Liver (tissue), 9 donors: ENCODE results near the gene CGB5. TPM values are rescaled to one million over a fixed set of nuclear protein-coding genes. Genes with fewer than 3 reads are reported as not detected.

Source experiments
- DNase-seq: peaks from one replicate; pipeline ENCODE4 v3.0.0-alpha.2; 2017; ENCODE audit warnings: low spot score
- H3K27ac ChIP-seq, 2 donors: one replicate each; pipeline ENCODE4 v1.7.0; 2013; ENCODE audit warnings: inconsistent platforms in 2 of 2, low read length in 2 of 2, control low read depth in 1 of 2, low read depth in 1 of 2, mild to moderate bottlenecking in 1 of 2
- H3K27me3 ChIP-seq, 4 donors: one replicate each; pipeline versions ENCODE4 v1.6.1 to v1.7.0; 2013; ENCODE audit warnings: low read length in 3 of 4, inconsistent platforms in 1 of 4, mild to moderate bottlenecking in 1 of 4, moderate library complexity in 1 of 4; ENCODE audit not compliant: control insufficient read depth in 4 of 4, insufficient read depth in 4 of 4
- H3K36me3 ChIP-seq, 4 donors: one replicate each; pipeline versions ENCODE4 v1.6.1 to v1.7.0; 2013; ENCODE audit warnings: low read length in 3 of 4, mild to moderate bottlenecking in 3 of 4, low read depth in 1 of 4, moderate library complexity in 1 of 4; ENCODE audit not compliant: control insufficient read depth in 4 of 4, insufficient read depth in 3 of 4
- H3K4me1 ChIP-seq, 4 donors: one replicate each; pipeline versions ENCODE4 v1.6.1 to v1.7.0; 2013; ENCODE audit warnings: low read length in 3 of 4, mild to moderate bottlenecking in 3 of 4, moderate library complexity in 1 of 4; ENCODE audit not compliant: control insufficient read depth in 4 of 4, insufficient read depth in 4 of 4
- H3K4me3 ChIP-seq, 3 donors: one replicate each; pipeline versions ENCODE4 v1.6.1 to v1.7.0; 2013; ENCODE audit warnings: low read length in 3 of 3, control low read depth in 1 of 3, low read depth in 1 of 3, mild to moderate bottlenecking in 1 of 3
- H3K9ac ChIP-seq, 2 donors: one replicate each; pipeline ENCODE4 v1.7.0; 2013; ENCODE audit warnings: low read length in 2 of 2, mild to moderate bottlenecking in 2 of 2, moderate library complexity in 2 of 2, control low read depth in 1 of 2, low read depth in 1 of 2
- H3K9me3 ChIP-seq, 4 donors: one replicate each; pipeline versions ENCODE4 v1.6.1 to v1.7.0; 2013; ENCODE audit warnings: low read length in 3 of 4; ENCODE audit not compliant: control insufficient read depth in 4 of 4
- EGR1 ChIP-seq, 2 donors: IDR thresholded peaks; 2 replicates each; pipeline ENCODE4 v1.6.1; 2016 to 2018; ENCODE audit warnings: antibody characterized with exemption in 2 of 2, low read depth in 2 of 2
- HNF4A ChIP-seq, 2 donors: conservative IDR thresholded peaks; 2 replicates each; pipeline ENCODE4 v1.6.1; 2016; ENCODE audit warnings: antibody characterized with exemption in 2 of 2, mild to moderate bottlenecking in 2 of 2
- RAD21 ChIP-seq, 2 donors: IDR thresholded peaks; 2 replicates each; pipeline ENCODE4 v1.6.1; 2016; ENCODE audit warnings: antibody characterized with exemption in 2 of 2, mild to moderate bottlenecking in 2 of 2
- RXRA ChIP-seq, 2 donors: IDR thresholded peaks; 2 replicates each; pipeline ENCODE4 v1.6.1; 2017 to 2018; ENCODE audit warnings: antibody characterized with exemption in 2 of 2, mild to moderate bottlenecking in 1 of 2
- WGBS: extraction: QIAGEN DNeasy Blood & Tissue Kit; methylation state at CpG from one replicate; pipeline ENCODE4 v1.1.7; 2013; 5-methylcytosine and 5-hydroxymethylcytosine counted together
- polyA plus RNA-seq, 2 donors: library from polyadenylated mRNA; stranded (reverse) in 1 of 2; unstranded in 1 of 2; fragments of 200-250 nt in 1 of 2; fragments of >200 nt in 1 of 2; fragmentation: Nextera tagmentation in 1 of 2; extraction: Ambion mirVana in 1 of 2; gene quantifications; one replicate each; pipeline versions ENCODE4 v1.2.1 to v1.2.3, GENCODE V29; 2013 to 2015
- total RNA-seq, 2 donors: library from RNA; depleted of rRNA; stranded (reverse); fragments of >200 nt; gene quantifications; one replicate each; pipeline ENCODE4 v1.2.3, GENCODE V29; 2014
- TF ChIP-seq, protein P1 (sequence below): fragments of 150-350 bp; IDR thresholded peaks from 2 replicates; pipeline ENCODE4 v1.5.1; 2017; ENCODE audit warnings: improper control_type of control experiment, low read depth, low read length; ENCODE audit not compliant: missing input control
- donor health status: healthy.
- donor health status: healthy.
- donor health status: healthy.
- donor health status: healthy.
- donor health status: healthy.

Gene CGB5
- total and polyA plus RNA-seq, 4 donors: not detected

DNA sequence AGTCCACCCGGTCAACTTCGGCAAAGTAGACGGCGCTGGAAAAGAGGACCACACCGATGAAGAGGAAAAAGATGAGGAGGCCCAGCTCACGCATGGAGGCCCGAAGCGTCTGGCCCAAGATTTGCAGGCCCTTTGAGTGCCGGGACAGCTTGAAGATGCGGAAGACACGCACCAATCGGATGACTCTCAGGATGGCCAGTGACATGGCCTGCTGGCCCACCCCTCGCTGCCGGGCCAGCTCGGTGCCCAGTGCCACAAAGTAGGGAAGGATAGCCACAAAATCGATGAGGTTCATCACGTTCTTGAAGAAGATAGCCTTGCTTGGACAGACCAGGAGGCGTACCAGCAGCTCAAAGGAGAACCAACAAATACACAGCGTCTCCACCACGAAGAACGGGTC, 26.8 kb downstream of the CGB5 start:
- H3K4me1 ChIP-seq: peaks cover 0 to 4% (median 1%) of the 10 kb centered on the region in 4 donors
- H3K27me3 ChIP-seq: peaks cover 3 to 8% (median 3%) of the 10 kb centered on the region in 4 donors
- no peaks in the 10 kb centered on the region for H3K36me3 ChIP-seq
- DNase-seq: no peak
- no peak overlapping the region for H3K9ac ChIP-seq
- TF ChIP-seq EGR1 (IDR thresholded peaks at IDR 0.05; ENCODE audit: low read depth in 2 of 2) (no peak), HNF4A (conservative IDR thresholded peaks at IDR 0.05) (no peak), RAD21 (IDR thresholded peaks at IDR 0.05) (no peak)
- TF ChIP-seq, protein P1, sequence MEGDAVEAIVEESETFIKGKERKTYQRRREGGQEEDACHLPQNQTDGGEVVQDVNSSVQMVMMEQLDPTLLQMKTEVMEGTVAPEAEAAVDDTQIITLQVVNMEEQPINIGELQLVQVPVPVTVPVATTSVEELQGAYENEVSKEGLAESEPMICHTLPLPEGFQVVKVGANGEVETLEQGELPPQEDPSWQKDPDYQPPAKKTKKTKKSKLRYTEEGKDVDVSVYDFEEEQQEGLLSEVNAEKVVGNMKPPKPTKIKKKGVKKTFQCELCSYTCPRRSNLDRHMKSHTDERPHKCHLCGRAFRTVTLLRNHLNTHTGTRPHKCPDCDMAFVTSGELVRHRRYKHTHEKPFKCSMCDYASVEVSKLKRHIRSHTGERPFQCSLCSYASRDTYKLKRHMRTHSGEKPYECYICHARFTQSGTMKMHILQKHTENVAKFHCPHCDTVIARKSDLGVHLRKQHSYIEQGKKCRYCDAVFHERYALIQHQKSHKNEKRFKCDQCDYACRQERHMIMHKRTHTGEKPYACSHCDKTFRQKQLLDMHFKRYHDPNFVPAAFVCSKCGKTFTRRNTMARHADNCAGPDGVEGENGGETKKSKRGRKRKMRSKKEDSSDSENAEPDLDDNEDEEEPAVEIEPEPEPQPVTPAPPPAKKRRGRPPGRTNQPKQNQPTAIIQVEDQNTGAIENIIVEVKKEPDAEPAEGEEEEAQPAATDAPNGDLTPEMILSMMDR: no peak
- H3K9me3 ChIP-seq: no peaks in the 10 kb centered on the region
- H3K27ac ChIP-seq: no peak overlapping the region
- WGBS: 95% methylated on average over 21 of the region's 21 CpGs
- no peak overlapping the region for H3K4me3 ChIP-seq

DNA sequence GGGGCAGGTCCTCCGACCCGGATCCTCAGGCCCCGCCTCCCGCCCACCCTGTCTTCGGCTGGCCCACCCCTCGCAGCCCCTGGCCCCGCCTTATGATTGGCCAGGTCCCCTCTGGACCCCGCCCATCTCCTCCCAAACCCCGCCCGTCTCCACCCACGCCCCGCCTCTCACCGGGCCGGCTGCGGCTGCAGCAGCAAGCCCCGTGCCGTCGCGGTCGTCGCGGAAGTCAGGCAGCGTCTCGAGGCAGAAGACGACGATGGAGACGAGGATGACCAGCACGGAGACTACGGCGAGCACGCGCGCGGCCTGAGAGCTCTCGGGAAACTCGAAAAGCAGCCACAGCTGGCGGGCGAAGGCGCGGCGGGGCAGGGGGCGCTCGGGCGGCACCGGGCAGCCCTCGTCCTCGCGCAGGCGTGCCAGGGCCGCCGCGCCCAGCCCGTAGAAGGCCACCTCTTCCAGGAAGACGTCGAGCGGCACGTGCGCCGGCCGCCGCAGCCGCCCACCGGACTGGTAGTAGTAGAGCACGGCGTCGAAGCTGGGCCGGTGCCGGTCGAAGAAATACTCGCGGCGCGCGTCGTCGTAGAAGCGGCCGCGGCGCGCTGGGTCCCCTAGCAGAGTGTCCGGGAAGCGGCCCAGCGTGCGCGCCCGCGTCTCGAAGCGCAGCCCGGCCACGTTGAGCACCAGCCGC, 28.4 kb downstream of the CGB5 start:
- no peak overlapping the region for H3K9ac ChIP-seq
- H3K27ac ChIP-seq: no peak overlapping the region
- peak overlapping the region in 1 of 3 donors; percentile 10 for H3K4me3 ChIP-seq
- no peaks in the 10 kb centered on the region for H3K9me3 ChIP-seq
- no peak for TF ChIP-seq RAD21 (IDR thresholded peaks at IDR 0.05)
- WGBS: 11% methylated on average over 93 of the region's 93 CpGs
- no peaks in the 10 kb centered on the region for H3K36me3 ChIP-seq
- peaks cover 3 to 8% (median 3%) of the 10 kb centered on the region in 4 donors for H3K27me3 ChIP-seq
- no peak for DNase-seq
- peaks cover 0 to 4% (median 1%) of the 10 kb centered on the region in 4 donors for H3K4me1 ChIP-seq

DNA sequence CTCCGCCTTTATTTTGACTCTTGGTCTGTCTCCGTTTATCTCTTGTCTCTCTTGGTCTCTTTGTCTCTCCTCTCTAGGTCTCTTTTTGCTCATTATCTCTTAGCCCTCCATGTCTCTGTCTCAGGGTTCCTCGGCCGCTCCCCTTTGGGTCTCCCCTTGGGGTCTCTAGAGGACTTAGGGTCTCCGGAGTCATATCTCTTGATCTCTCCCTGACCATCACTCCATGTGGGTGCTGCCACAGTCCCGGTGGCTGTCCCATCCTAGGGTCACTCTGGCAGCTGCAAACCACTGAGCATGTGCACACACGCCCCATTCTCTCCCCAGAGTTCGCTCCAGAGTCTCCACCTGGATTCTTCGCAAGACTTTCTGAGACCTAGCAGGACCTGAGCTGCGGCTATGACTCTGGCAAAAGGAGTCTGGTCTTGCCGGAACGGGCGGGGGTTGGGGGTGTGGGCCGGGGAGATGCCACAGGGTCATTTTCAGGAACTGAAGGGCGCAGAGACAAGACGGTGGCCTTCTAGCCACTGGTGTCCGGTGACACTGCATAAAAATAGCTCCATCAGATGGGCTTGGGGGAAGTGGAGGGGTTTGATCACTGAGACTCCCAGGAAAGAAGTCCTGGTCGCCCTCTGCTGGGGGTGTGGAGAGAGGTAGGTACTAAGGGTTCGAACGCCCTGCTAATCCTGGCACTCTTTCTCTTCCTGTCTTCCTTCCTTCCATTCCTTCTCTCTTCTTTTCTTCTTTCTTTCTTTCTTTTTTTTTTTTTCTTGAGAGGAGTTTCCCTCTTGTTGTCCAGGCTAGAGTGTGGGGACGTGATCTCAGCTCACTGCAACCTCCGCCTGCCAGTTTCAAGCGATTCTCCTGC, 30.1 kb downstream of the CGB5 start:
- H3K9ac ChIP-seq: no peak overlapping the region
- TF ChIP-seq, protein P1: peak; percentile 12
- TF ChIP-seq RXRA (IDR thresholded peaks at IDR 0.05): no peak
- no peaks in the 10 kb centered on the region for H3K36me3 ChIP-seq
- H3K9me3 ChIP-seq: no peaks in the 10 kb centered on the region
- H3K27me3 ChIP-seq: peaks cover 3 to 8% (median 3%) of the 10 kb centered on the region in 4 donors
- 59% methylated on average over 23 of the region's 23 CpGs for WGBS
- no peak overlapping the region for H3K4me3 ChIP-seq
- no peak for DNase-seq
- no peak overlapping the region for H3K27ac ChIP-seq
- H3K4me1 ChIP-seq: peaks cover 0 to 4% (median 1%) of the 10 kb centered on the region in 4 donors
